ENCODE measurements around the gene FAM3D.

The FAM3D gene

DNA sequence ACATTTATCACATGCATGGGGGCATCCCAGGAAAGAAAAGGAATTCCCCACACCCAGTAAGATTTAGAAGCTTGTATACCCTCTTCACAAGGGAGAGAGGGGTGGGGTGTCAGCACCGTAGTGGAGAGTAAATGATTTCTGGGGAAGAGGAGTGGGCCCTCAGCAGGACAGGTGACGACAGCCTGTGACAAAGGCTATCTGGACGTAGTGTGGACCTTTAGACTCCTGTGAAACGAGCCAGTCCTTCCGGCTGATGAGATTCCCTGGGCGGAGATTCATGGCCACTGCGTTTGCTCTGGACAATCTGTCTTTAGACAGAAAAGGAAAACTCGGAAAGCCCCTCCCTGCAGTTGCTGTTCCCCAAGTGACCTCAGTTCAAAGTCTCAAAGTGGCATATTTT is 1.7 kb upstream of the FAM3D start:
- DNase-seq (ENCODE audit: low read depth, low spot score) = no peak
- Histone ChIP-seq H3K4me3 (ENCODE audit: low read length) (no peak overlapping the region), H3K36me3 (ENCODE audit: control insufficient read depth, insufficient read depth, low read length) (no peaks in the 10 kb centered on the region), H3K27me3 (ENCODE audit: control insufficient read depth, insufficient read depth, low read length) (no peaks in the 10 kb centered on the region), H3K4me1 (ENCODE audit: control insufficient read depth, insufficient read depth, low read length) (no peaks in the 10 kb centered on the region), H3K9me3 (ENCODE audit: control insufficient read depth, insufficient read depth, low read length) (no peaks in the 10 kb centered on the region), H3K27ac (ENCODE audit: low read length) (no peak overlapping the region)
- no CpG with 5 or more reads among the region's 8 CpGs for WGBS (ENCODE audit: insufficient coverage, insufficient read length)

DNA sequence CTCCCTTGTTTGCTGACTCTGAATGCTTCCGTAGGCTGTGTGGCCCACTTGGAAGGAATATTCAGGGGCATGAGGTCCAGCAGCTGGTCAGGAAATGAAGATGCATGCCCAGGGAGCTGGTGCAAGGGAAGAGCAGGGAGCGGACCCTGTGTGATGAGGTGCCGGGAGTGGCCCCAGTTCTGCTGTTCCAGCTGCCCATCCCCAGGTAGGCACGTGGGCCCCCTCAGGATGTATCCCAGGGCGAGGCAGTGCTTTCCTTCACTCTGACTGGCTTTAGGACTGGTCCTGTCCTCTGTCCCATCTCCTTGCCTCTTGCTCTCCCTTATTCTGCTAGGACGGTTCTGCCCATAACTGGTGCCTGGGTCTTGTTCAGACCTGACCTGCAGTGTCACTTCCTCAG is 1.1 kb upstream of the FAM3D start:
- Histone ChIP-seq H3K27me3 (ENCODE audit: control insufficient read depth, insufficient read depth, low read length) (no peaks in the 10 kb centered on the region), H3K36me3 (ENCODE audit: control insufficient read depth, insufficient read depth, low read length) (no peaks in the 10 kb centered on the region), H3K27ac (ENCODE audit: low read length) (no peak overlapping the region), H3K9me3 (ENCODE audit: control insufficient read depth, insufficient read depth, low read length) (no peaks in the 10 kb centered on the region), H3K4me1 (ENCODE audit: control insufficient read depth, insufficient read depth, low read length) (no peaks in the 10 kb centered on the region), H3K4me3 (ENCODE audit: low read length) (no peak overlapping the region)
- DNase-seq (ENCODE audit: low read depth, low spot score) = no peak
- no CpG with 5 or more reads among the region's 6 CpGs for WGBS (ENCODE audit: insufficient coverage, insufficient read length)

DNA sequence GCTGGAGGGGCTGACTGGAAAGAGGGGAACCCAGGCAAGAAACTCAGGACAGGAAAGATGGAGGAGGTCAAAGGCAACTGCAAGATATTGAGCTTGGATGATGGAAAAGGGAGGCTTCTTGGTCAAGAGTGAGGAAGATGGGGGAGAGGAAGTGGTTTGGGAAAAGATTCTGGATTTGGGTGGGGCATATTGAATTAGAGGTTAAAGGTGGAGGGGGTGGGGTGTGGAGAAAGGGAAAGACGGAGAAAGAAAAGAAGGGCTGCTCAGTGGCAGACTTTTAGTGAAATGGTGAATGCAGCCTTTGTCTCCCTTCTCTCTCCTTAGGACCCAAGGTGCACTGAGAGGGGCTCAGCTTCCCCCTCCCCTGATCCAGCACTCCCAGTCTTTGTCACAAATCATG is 655 bp upstream of the FAM3D start:
- no peaks in the 10 kb centered on the region for H3K27me3 ChIP-seq (ENCODE audit: control insufficient read depth, insufficient read depth, low read length)
- 100% methylated on average over 1 of the region's 1 CpG for WGBS (ENCODE audit: insufficient coverage, insufficient read length)
- H3K36me3 ChIP-seq (ENCODE audit: control insufficient read depth, insufficient read depth, low read length) = no peaks in the 10 kb centered on the region
- DNase-seq (ENCODE audit: low read depth, low spot score) = no peak
- H3K4me3 ChIP-seq (ENCODE audit: low read length) = no peak overlapping the region
- no peak overlapping the region for H3K27ac ChIP-seq (ENCODE audit: low read length)
- no peaks in the 10 kb centered on the region for H3K4me1 ChIP-seq (ENCODE audit: control insufficient read depth, insufficient read depth, low read length)
- H3K9me3 ChIP-seq (ENCODE audit: control insufficient read depth, insufficient read depth, low read length) = no peaks in the 10 kb centered on the region

DNA sequence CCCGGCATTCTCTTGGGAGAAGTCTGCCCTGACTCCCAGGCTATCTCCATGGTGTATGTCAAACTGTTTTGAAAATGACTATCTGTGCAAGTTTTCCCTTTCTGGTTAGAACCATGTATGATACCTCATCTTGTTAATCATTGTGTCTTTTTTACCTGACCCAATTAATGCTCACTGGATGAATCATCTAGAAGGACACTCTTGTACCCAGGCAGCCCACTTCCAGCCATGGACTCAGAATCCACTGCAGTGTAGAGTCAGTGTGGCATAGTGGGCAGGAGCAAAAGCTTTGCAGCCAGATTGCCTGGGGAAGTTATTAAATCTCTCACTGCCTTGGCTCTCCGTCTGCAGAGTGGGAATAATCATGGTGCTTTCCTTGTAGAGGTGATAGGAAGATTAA is 1.2 kb downstream of the FAM3D start:
- Histone ChIP-seq H3K4me1 (ENCODE audit: control insufficient read depth, insufficient read depth, low read length) (no peaks in the 10 kb centered on the region), H3K4me3 (ENCODE audit: low read length) (no peak overlapping the region), H3K27me3 (ENCODE audit: control insufficient read depth, insufficient read depth, low read length) (no peaks in the 10 kb centered on the region), H3K9me3 (ENCODE audit: control insufficient read depth, insufficient read depth, low read length) (no peaks in the 10 kb centered on the region), H3K36me3 (ENCODE audit: control insufficient read depth, insufficient read depth, low read length) (no peaks in the 10 kb centered on the region), H3K27ac (ENCODE audit: low read length) (no peak overlapping the region)
- no peak for DNase-seq (ENCODE audit: low read depth, low spot score)
- no CpG with 5 or more reads among the region's 2 CpGs for WGBS (ENCODE audit: insufficient coverage, insufficient read length)

DNA sequence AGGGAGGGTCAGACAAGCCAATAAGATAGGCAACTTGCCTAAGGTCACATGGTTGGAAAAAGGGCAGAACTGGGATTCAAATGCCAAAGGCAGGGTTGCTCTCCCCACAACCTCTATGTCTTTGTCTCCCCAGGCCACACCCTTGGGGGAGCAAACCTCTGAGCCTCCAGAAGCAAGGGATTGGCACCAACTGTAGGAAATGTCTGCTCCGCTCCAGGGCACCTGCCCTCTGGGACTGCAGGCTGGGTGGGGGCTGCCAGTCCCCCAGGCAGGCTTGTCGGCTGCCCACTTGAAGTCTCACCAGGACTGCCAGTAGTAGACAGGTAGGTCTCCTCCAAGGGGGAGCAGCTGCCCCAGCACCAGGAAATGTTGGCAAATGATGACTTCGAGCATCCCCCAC is 2.0 kb downstream of the FAM3D start:
- Histone ChIP-seq H3K36me3 (ENCODE audit: control insufficient read depth, insufficient read depth, low read length) (no peaks in the 10 kb centered on the region), H3K27me3 (ENCODE audit: control insufficient read depth, insufficient read depth, low read length) (no peaks in the 10 kb centered on the region), H3K4me3 (ENCODE audit: low read length) (no peak overlapping the region), H3K27ac (ENCODE audit: low read length) (no peak overlapping the region), H3K9me3 (ENCODE audit: control insufficient read depth, insufficient read depth, low read length) (no peaks in the 10 kb centered on the region), H3K4me1 (ENCODE audit: control insufficient read depth, insufficient read depth, low read length) (no peaks in the 10 kb centered on the region)
- DNase-seq (ENCODE audit: low read depth, low spot score) = no peak
- WGBS (ENCODE audit: insufficient coverage, insufficient read length) = no CpG with 5 or more reads among the region's 3 CpGs

DNA sequence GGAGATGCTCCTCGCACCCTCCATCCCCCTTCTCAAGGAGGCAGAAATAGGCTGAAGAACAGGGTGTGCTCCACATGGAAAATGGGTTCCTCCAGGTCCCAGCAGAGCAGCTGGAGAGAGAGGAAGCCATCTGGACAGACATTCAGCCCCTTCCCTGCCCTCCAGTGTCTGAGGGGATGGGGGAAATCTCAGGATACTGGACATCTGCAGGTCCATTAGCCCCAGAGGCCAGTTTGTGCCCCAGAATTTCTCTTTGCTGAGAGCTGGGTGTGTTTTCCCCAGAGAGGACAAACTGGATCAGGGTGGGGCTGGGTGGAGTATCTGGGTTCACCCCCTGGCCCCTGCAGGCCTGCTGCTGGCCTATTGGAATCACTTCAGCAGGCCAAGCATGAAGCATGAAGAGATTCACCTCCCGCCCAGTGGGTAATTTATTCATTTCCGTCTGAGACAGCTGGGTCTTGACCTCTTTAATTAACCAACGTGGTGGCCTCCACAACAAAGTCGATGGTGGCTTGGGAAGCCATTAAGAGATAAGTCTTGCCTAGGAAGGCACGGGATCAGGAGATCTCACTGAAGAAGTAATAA is 4.6 kb downstream of the FAM3D start:
- no peaks in the 10 kb centered on the region for H3K9me3 ChIP-seq (ENCODE audit: control insufficient read depth, insufficient read depth, low read length)
- H3K4me1 ChIP-seq (ENCODE audit: control insufficient read depth, insufficient read depth, low read length) = no peaks in the 10 kb centered on the region
- WGBS (ENCODE audit: insufficient coverage, insufficient read length) = no CpG with 5 or more reads among the region's 6 CpGs
- H3K4me3 ChIP-seq (ENCODE audit: low read length) = no peak overlapping the region
- H3K27ac ChIP-seq (ENCODE audit: low read length) = no peak overlapping the region
- H3K27me3 ChIP-seq (ENCODE audit: control insufficient read depth, insufficient read depth, low read length) = no peaks in the 10 kb centered on the region
- no peaks in the 10 kb centered on the region for H3K36me3 ChIP-seq (ENCODE audit: control insufficient read depth, insufficient read depth, low read length)
- no peak for DNase-seq (ENCODE audit: low read depth, low spot score)

DNA sequence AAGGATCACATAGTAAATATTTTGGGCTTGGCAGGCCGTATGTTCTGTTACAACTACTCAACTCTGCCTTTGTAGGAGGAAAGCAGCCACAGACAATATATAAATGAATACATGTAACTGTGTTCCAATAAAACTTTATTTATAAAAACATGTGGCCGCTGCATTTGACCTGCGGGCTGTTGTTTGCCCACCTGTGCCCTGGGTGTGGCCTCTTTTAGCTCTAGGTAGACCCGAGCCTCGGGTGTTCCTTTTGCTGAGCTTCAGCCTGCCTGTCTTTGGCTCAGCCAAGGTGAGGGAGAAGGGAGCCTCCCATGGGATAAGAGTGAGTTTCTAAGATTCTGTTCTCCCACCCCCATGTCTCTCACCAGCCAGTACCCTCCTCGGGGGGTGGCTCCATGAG is 5.6 kb downstream of the FAM3D start:
- WGBS (ENCODE audit: insufficient coverage, insufficient read length) = no CpG with 5 or more reads among the region's 6 CpGs
- Histone ChIP-seq H3K9me3 (ENCODE audit: control insufficient read depth, insufficient read depth, low read length) (no peaks in the 10 kb centered on the region), H3K27ac (ENCODE audit: low read length) (no peak overlapping the region), H3K27me3 (ENCODE audit: control insufficient read depth, insufficient read depth, low read length) (no peaks in the 10 kb centered on the region), H3K4me3 (ENCODE audit: low read length) (no peak overlapping the region), H3K4me1 (ENCODE audit: control insufficient read depth, insufficient read depth, low read length) (no peaks in the 10 kb centered on the region), H3K36me3 (ENCODE audit: control insufficient read depth, insufficient read depth, low read length) (no peaks in the 10 kb centered on the region)
- DNase-seq (ENCODE audit: low read depth, low spot score) = no peak

DNA sequence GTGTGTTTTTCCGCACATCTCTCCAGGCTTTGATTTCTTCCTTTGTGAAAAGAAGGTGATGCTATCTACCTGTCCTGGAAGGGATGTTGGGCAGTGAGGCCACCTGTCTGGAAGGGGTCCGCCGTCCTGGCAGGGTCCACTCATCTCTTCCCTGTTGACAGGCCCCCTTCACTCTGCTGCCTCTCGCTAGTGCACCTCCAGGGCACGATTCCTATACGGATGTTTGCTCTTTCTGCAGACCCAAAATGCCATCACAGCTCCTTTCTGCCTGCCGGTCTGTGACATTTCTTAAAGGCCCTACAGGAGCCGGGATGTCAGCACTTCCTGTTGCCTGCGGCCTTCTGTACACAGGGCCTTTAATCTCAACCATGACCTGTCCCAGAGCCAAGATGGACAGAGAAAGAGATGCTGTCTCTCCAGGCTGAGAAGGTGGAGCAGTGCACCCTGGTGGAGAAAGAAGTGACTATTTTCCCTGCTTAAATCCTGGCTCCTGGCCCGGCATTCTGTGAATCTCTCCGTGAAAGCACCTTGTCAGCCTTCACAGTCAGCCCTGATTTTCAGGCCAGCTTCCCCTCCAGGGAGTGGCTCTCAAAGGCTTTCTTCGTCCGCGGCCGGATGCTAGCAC is 7.4 kb downstream of the FAM3D start:
- DNase-seq (ENCODE audit: low read depth, low spot score) = peak; percentile 43
- Histone ChIP-seq H3K4me1 (ENCODE audit: control insufficient read depth, insufficient read depth, low read length) (no peaks in the 10 kb centered on the region), H3K9me3 (ENCODE audit: control insufficient read depth, insufficient read depth, low read length) (no peaks in the 10 kb centered on the region), H3K27ac (ENCODE audit: low read length) (no peak overlapping the region), H3K27me3 (ENCODE audit: control insufficient read depth, insufficient read depth, low read length) (no peaks in the 10 kb centered on the region), H3K4me3 (ENCODE audit: low read length) (no peak overlapping the region), H3K36me3 (ENCODE audit: control insufficient read depth, insufficient read depth, low read length) (no peaks in the 10 kb centered on the region)
- no CpG with 5 or more reads among the region's 15 CpGs for WGBS (ENCODE audit: insufficient coverage, insufficient read length)

DNA sequence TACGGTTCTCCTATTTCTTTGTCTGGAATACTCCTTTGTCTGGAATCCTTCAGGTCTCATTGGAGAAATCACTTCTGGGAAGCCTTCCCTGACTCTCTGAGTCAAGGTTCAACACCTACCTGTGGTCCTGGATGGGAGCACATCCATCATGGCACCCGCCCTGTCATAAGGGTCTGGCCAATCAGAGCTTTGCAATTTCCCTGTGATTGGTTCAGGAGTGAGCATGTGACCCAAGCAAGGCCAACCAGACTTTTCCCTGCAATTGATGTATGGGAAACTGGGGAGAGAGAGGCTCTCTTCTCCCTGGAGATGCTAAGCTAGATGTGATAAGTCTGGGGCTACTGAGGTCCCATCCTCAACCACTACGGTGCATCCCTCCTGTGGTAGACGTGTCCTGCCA is 8.1 kb downstream of the FAM3D start:
- Histone ChIP-seq H3K4me1 (ENCODE audit: control insufficient read depth, insufficient read depth, low read length) (no peaks in the 10 kb centered on the region), H3K4me3 (ENCODE audit: low read length) (no peak overlapping the region), H3K9me3 (ENCODE audit: control insufficient read depth, insufficient read depth, low read length) (no peaks in the 10 kb centered on the region), H3K27ac (ENCODE audit: low read length) (no peak overlapping the region), H3K36me3 (ENCODE audit: control insufficient read depth, insufficient read depth, low read length) (no peaks in the 10 kb centered on the region), H3K27me3 (ENCODE audit: control insufficient read depth, insufficient read depth, low read length) (no peaks in the 10 kb centered on the region)
- no peak for DNase-seq (ENCODE audit: low read depth, low spot score)
- WGBS (ENCODE audit: insufficient coverage, insufficient read length) = no CpG with 5 or more reads among the region's 4 CpGs

DNA sequence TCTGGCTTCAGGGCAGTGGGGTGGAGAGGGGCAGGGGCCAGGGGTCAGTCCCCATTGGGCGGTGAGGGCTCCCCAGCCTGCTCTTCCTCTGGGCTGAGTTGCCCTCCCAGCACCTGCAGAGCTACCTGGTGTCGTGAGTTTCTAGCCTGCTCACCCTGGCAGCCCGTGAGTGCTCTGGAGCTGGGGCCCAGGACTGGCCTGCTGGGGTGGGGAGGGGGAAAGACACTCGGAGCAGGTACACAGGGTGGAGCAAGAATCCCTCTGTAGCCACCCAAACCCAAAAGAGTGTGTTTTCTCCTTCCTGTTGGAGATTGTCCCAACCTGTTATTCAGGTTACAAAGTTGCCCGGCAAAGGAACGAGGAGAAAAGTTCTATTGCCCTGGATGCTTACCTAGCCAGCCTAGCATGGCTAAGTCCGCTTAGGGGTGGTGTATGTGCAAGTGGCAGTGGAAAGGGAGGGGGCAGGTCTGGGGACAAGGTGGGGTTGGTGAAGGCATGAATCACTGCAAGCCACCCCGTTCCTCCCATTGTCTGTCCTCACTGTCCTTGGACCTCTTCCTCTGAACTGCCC is 8.9 kb downstream of the FAM3D start:
- H3K36me3 ChIP-seq (ENCODE audit: control insufficient read depth, insufficient read depth, low read length) = no peaks in the 10 kb centered on the region
- WGBS (ENCODE audit: insufficient coverage, insufficient read length) = no CpG with 5 or more reads among the region's 8 CpGs
- no peak overlapping the region for H3K4me3 ChIP-seq (ENCODE audit: low read length)
- H3K9me3 ChIP-seq (ENCODE audit: control insufficient read depth, insufficient read depth, low read length) = no peaks in the 10 kb centered on the region
- no peak for DNase-seq (ENCODE audit: low read depth, low spot score)
- H3K27me3 ChIP-seq (ENCODE audit: control insufficient read depth, insufficient read depth, low read length) = no peaks in the 10 kb centered on the region
- H3K27ac ChIP-seq (ENCODE audit: low read length) = no peak overlapping the region
- H3K4me1 ChIP-seq (ENCODE audit: control insufficient read depth, insufficient read depth, low read length) = no peaks in the 10 kb centered on the region

DNA sequence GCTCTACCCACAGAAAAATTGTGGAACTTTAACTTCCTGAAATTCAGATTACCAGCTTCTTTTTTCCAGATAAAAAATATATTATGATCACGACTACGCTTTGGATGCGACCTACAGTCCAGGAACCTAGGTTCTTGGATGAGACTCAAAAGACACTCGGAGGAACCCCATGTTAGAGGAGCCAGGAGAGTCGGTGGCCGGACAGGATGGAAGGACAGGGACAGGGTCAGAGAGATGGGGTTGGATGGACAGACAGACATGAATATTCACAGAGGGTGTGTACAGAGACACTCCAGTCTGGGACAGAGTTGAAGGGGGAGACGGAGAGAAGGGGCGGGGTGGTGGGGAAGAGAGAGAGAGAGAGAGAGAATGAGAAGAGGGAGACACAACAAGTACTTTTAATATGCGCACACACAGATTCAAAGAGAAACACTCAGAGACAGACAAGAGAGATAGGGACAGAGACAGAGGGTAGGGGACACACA is 9.5 kb downstream of the FAM3D start:
- H3K27me3 ChIP-seq (ENCODE audit: control insufficient read depth, insufficient read depth, low read length) = no peaks in the 10 kb centered on the region
- H3K27ac ChIP-seq (ENCODE audit: low read length) = no peak overlapping the region
- H3K9me3 ChIP-seq (ENCODE audit: control insufficient read depth, insufficient read depth, low read length) = no peaks in the 10 kb centered on the region
- WGBS (ENCODE audit: insufficient coverage, insufficient read length) = no CpG with 5 or more reads among the region's 9 CpGs
- no peaks in the 10 kb centered on the region for H3K36me3 ChIP-seq (ENCODE audit: control insufficient read depth, insufficient read depth, low read length)
- no peaks in the 10 kb centered on the region for H3K4me1 ChIP-seq (ENCODE audit: control insufficient read depth, insufficient read depth, low read length)
- no peak for DNase-seq (ENCODE audit: low read depth, low spot score)
- no peak overlapping the region for H3K4me3 ChIP-seq (ENCODE audit: low read length)
